ENCODE measurements around the gene AKR7A2. TPM values are rescaled to one million over a fixed set of nuclear protein-coding genes. Genes with fewer than 3 reads are reported as not detected.

AKR7A2 gene
- total and polyA plus RNA-seq, 10 of the 15 experiments (the other 5 are each of a cell fraction or from before 2014, with no cell fraction given), result 1.3 to 114 (median 48.0) TPM

DNA sequence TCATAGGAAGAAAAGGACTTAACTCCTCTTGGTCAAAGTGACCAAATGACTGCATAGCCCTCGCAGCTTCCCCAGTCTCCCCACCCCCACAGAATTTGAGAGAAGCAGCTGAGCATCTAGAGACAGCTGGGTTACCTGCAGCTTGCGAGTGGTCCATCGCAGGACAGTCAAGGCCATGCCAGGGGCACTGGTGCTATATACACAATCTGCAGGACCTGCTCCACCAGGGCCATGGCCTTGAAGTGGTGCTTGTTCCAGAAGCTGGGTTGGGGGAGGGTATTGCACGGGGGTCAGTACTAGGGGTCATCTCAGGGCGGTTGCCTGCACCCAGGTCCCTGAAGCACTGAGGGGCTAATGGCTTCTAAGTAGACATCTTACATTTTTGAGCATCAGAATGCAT is 49.9 kb downstream of the AKR7A2 start (continued):
- TF ChIP-seq ZNF687 (IDR thresholded peaks at IDR 0.05) (no peak), PRDM15 (CRISPR knock-in tag; IDR thresholded peaks at IDR 0.05) (no peak), RAD21 (IDR thresholded peaks at IDR 0.05; ENCODE audit: insufficient read depth, low read depth, low read length) (no peak)
